K562 (cell line): ENCODE measurements around the gene HSD3B7. TPM values are rescaled to one million over a fixed set of nuclear protein-coding genes. Genes with fewer than 3 reads are reported as not detected.

ENCODE experiments used
- ATF4 ChIP-seq: fragments of 450-650 bp; formaldehyde crosslinking; IDR thresholded peaks from 2 replicates; pipeline ENCODE4 v1.4.0; 2022; ENCODE audit warnings: mild to moderate bottlenecking, moderate library complexity
- E2F8 ChIP-seq: fragments of 450-650 bp; IDR thresholded peaks from 2 replicates; pipeline ENCODE4 v1.7.1; 2018; ENCODE audit warnings: mild to moderate bottlenecking, low read depth; ENCODE audit not compliant: partially characterized antibody
- EP400 ChIP-seq: fragments of 450-650 bp; IDR thresholded peaks from 2 replicates; pipeline ENCODE4 v1.6.1; 2017; ENCODE audit warnings: antibody characterized with exemption, mild to moderate bottlenecking, moderate library complexity
- ETV5 ChIP-seq: sonication (generic); formaldehyde crosslinking; IDR thresholded peaks from 2 replicates; pipeline ENCODE4 v1.4.0; 2020; ENCODE audit warnings: low read depth, mild to moderate bottlenecking, missing genetic modification reagents
- GTF2B ChIP-seq: IDR thresholded peaks from 2 replicates; pipeline ENCODE4 v1.6.1; 2011; ENCODE audit not compliant: insufficient read length; ENCODE audit errors: extremely low read depth
- IFI16 ChIP-seq: fragments of 250-450 bp; sonication (Bioruptor Pico); IDR thresholded peaks from 2 replicates; pipeline ENCODE4 v2.1.2; 2022; ENCODE audit warnings: mild to moderate bottlenecking, inconsistent platforms
- KLF1 ChIP-seq: fragments of 450-650 bp; IDR thresholded peaks from 2 replicates; pipeline ENCODE4 v1.6.1; 2016; ENCODE audit warnings: missing genetic modification characterization, missing compliant biosample characterization
- KLF13 ChIP-seq: fragments of 450-650 bp; IDR thresholded peaks from 2 replicates; pipeline ENCODE4 v1.6.1; 2016; ENCODE audit warnings: missing genetic modification characterization, low read depth, mild to moderate bottlenecking, missing compliant biosample characterization, moderate library complexity, borderline replicate concordance
- RFX5 ChIP-seq: IDR thresholded peaks from 2 replicates; pipeline ENCODE4 v1.6.1; 2011; ENCODE audit warnings: low read depth, mild to moderate bottlenecking, improper control_type of control experiment, low read length
- SMARCA4 ChIP-seq: fragments of 450-650 bp; IDR thresholded peaks from 2 replicates; pipeline ENCODE4 v1.6.1; 2016
- SMARCB1 ChIP-seq: IDR thresholded peaks from 2 replicates; pipeline ENCODE4 v1.6.1; 2011; ENCODE audit warnings: improper control_type of control experiment, low read depth; ENCODE audit not compliant: insufficient read length
- SMARCC2 ChIP-seq: fragments of 450-650 bp; IDR thresholded peaks from 2 replicates; pipeline ENCODE4 v1.6.1; 2017; ENCODE audit warnings: antibody characterized with exemption, moderate library complexity, mild to moderate bottlenecking, low read depth
- ZBTB33 ChIP-seq: sonication (generic); formaldehyde crosslinking; IDR thresholded peaks from 2 replicates; pipeline ENCODE4 v1.8.1; 2023; ENCODE audit warnings: mild to moderate bottlenecking, missing genetic modification reagents
- ZHX1 ChIP-seq: fragments of 150-350 bp; conservative IDR thresholded peaks from 2 replicates; pipeline ENCODE4 v1.6.1; 2014; ENCODE audit warnings: low read length
- ZNF655 ChIP-seq: fragments of 250-450 bp; sonication (Bioruptor Pico); IDR thresholded peaks from 2 replicates; pipeline ENCODE4 v1.5.0; 2021
- ZNF785 ChIP-seq: fragments of 250-450 bp; sonication (Bioruptor Pico); IDR thresholded peaks from 2 replicates; pipeline ENCODE4 v1.4.0; 2020; ENCODE audit warnings: mild to moderate bottlenecking
- polyA plus RNA-seq, 8 experiments: library from polyadenylated mRNA; depleted of rRNA in 4 of 8; stranded (reverse) in 5 of 8; unstranded in 3 of 8; fragments of >200 nt; fragmentation: Nextera tagmentation in 2 of 8; fragmentation: Illumina TruSeq in 1 of 8; extraction: Ambion mirVana in 2 of 8; extraction: Trizol in 1 of 8; gene quantifications; 2 replicates each; pipeline versions ENCODE4 v1.2.1 to v1.2.3, GENCODE V29; 2011 to 2014; ENCODE audit warnings: inconsistent platforms in 1 of 8, missing spikeins in 1 of 8
- total RNA-seq, 7 experiments: library from RNA; depleted of rRNA in 6 of 7; stranded (reverse); fragments of >200 nt in 6 of 7; fragmentation: Illumina TruSeq in 2 of 7; extraction: Trizol in 2 of 7; gene quantifications; 2 replicates each; pipeline versions ENCODE4 v1.2.1 to v1.2.3, GENCODE V29; 2011 to 2021; ENCODE audit warnings: low replicate concordance in 1 of 7

HSD3B7 gene
- total and polyA plus RNA-seq, 9 of the 15 experiments (the other 6 are each of a cell fraction or from before 2014, with no cell fraction given): 5.4 to 49.1 (median 23.0) TPM

- TF ChIP-seq E2F8 (no peak), ZHX1 (no peak), IFI16 (CRISPR knock-in tag) (no peak), KLF1 (tag) (no peak), ZBTB33 (CRISPR knock-in tag) (no peak), SMARCA4 (peak; percentile 87), ETV5 (peak; percentile 93), GTF2B (no peak), SMARCB1 (no peak), ZNF785 (CRISPR knock-in tag) (no peak), RFX5 (no peak), EP400 (peak; percentile 71), ATF4 (CRISPR knock-in tag) (0 out of 2 replicates have a peak, but pooled peaks have one; percentile 3), SMARCC2 (peak; percentile 49; the same call in 1 of the 2 replicates), ZNF655 (no peak), KLF13 (tag) (no peak; the same call in 1 of the 2 replicates)
These were observed 35.1 kb upstream of the HSD3B7 start (continued) for GRCh38 chr16:30949650-30950515.
